Testis (tissue), 5 donors: ENCODE measurements around the gene CDH5. TPM values are rescaled to one million over a fixed set of nuclear protein-coding genes. Genes with fewer than 3 reads are reported as not detected.

Experiments used
- DNase-seq: peaks from one replicate; pipeline ENCODE4 v3.0.0-alpha.2; 2019
- H3K27ac ChIP-seq, 2 donors: fragments of 200-600 bp; sonication (generic); one replicate each; pipeline ENCODE4 v1.5.1; 2019
- H3K27me3 ChIP-seq: fragments of 200-600 bp; sonication (generic); one replicate; pipeline ENCODE4 v1.5.1; 2019
- H3K36me3 ChIP-seq: fragments of 200-600 bp; sonication (generic); one replicate; pipeline ENCODE4 v1.5.1; 2017; ENCODE audit warnings: low read depth; ENCODE audit errors: missing control alignments
- H3K4me1 ChIP-seq: fragments of 200-600 bp; sonication (generic); one replicate; pipeline ENCODE4 v1.5.1; 2019
- H3K4me3 ChIP-seq, 2 donors: fragments of 200-600 bp; sonication (generic); one replicate each; pipeline ENCODE4 v1.5.1; 2017 to 2019
- H3K9me3 ChIP-seq: fragments of 200-600 bp; sonication (generic); one replicate; pipeline ENCODE4 v1.5.1; 2017
- CTCF ChIP-seq, 3 experiments: fragments of 450-650 bp in 2 of 3; fragments of 200-600 bp in 1 of 3; sonication (generic) in 1 of 3; IDR thresholded peaks; one replicate each; pipeline ENCODE4 v1.5.1; 2016 to 2019; ENCODE audit warnings: antibody characterized with exemption in 3 of 3, mild to moderate bottlenecking in 2 of 3, moderate library complexity in 1 of 3
- POLR2A ChIP-seq: fragments of 450-650 bp; IDR thresholded peaks from one replicate; pipeline ENCODE4 v1.6.1; 2017; ENCODE audit warnings: antibody characterized with exemption, mild to moderate bottlenecking, moderate library complexity
- WGBS, 2 donors: methylation state at CpG; one replicate each; pipeline ENCODE4 v1.1.5; 2018; 5-methylcytosine and 5-hydroxymethylcytosine counted together
- intact Hi-C: fragments of 100-400 bp; cut with DNase I; formaldehyde crosslinking; loops from one replicate; pipeline ENCODE4 v1.15.1; 2023; ENCODE audit warnings: low total_unique reads
- long read RNA-seq, 2 donors: transcript quantifications; one replicate each; lab custom pipeline, GENCODE V29; 2026
- polyA plus RNA-seq: library from polyadenylated mRNA; stranded (reverse); fragments of 350-450 nt; fragmentation: Illumina TruSeq; extraction: RNeasy Lipid Tissue Mini Kit (QIAGEN cat#74804); gene quantifications from one replicate; pipeline ENCODE4 v1.2.3, GENCODE V29; 2014; ENCODE audit warnings: low read depth, low replicate concordance; ENCODE audit not compliant: insufficient read depth
- total RNA-seq, 2 donors: library from RNA; depleted of rRNA; stranded (reverse); fragments of >200 nt; gene quantifications; one replicate each; pipeline ENCODE4 v1.2.3, GENCODE V29; 2016

Gene CDH5
- total RNA-seq = 10 to 100 TPM; 22.1 to 40.6 TPM
- polyA plus RNA-seq = 23.8 TPM
- long read RNA-seq, donor 1, full-length matches to known transcripts = 3 of 3 reads
- long read RNA-seq, donor 1, partial matches to known transcripts = 0 of 3 reads
- long read RNA-seq, donor 1, other reads (novel, unspliced or antisense) = 0 of 3 reads
- long read RNA-seq, donor 2, partial matches to known transcripts = 0 of 1 reads
- long read RNA-seq, donor 2, other reads (novel, unspliced or antisense) = 0 of 1 reads

- intact Hi-C loops = loop anchor here (10.0 kb wide), 1 partner anchor 118 kb away; no protein-coding TSS in a partner anchor
- WGBS, 2 donors = 60 to 74% methylated on average over 7 to 25 of the region's 25 CpGs
- TF ChIP-seq POLR2A = no peak
- Histone ChIP-seq H3K4me1 (peaks cover 26% of the 10 kb centered on the region), H3K36me3 (no peaks in the 10 kb centered on the region), H3K27ac (peak within 1 kb of the TSS; percentile 50 to 72), H3K27me3 (no peaks in the 10 kb centered on the region), H3K4me3 (no peak within 1 kb of the TSS), H3K9me3 (no peaks in the 10 kb centered on the region)
- DNase-seq = peak; percentile 77
Observed at GRCh38 chr16:66366433-66367299, at the start of gene CDH5. Gene CDH5, plus strand, starts transcription at chr16:66366691. Its CDS starts 12,647 bp downstream, at chr16:66379338.

GRCh38 chr16:66318505-66318904, 48.0 kb upstream of the CDH5 start:
- no peaks in the 10 kb centered on the region for H3K27me3 ChIP-seq
- intact Hi-C loops = no loop called here
- no peaks in the 10 kb centered on the region for H3K4me1 ChIP-seq
- no peak overlapping the region for H3K27ac ChIP-seq
- no peaks in the 10 kb centered on the region for H3K36me3 ChIP-seq
- no peak for DNase-seq
- TF ChIP-seq CTCF (IDR thresholded peaks at IDR 0.05) (no peak), POLR2A (no peak)
- WGBS, 2 donors = 88 to 95% methylated on average over 1 of the region's 1 CpG
- no peak overlapping the region for H3K4me3 ChIP-seq
- H3K9me3 ChIP-seq = no peaks in the 10 kb centered on the region

- Histone ChIP-seq H3K27ac (no peak overlapping the region), H3K4me1 (no peaks in the 10 kb centered on the region), H3K9me3 (no peaks in the 10 kb centered on the region), H3K27me3 (no peaks in the 10 kb centered on the region), H3K4me3 (no peak overlapping the region), H3K36me3 (no peaks in the 10 kb centered on the region)
- no peak for DNase-seq
- TF ChIP-seq POLR2A = no peak
- TF ChIP-seq CTCF (IDR thresholded peaks at IDR 0.05) = no peak
- intact Hi-C loops = no loop called here
Observed at GRCh38 chr16:66320774-66321173, 45.7 kb upstream of the CDH5 start.

- no peaks in the 10 kb centered on the region for H3K27me3 ChIP-seq
- 65 to 80% methylated on average over 4 of the region's 4 CpGs for WGBS, 2 donors
- H3K4me3 ChIP-seq = no peak overlapping the region
- TF ChIP-seq POLR2A = no peak
- no peak for TF ChIP-seq CTCF (IDR thresholded peaks at IDR 0.05)
- no peaks in the 10 kb centered on the region for H3K36me3 ChIP-seq
- H3K27ac ChIP-seq = no peak overlapping the region
- H3K9me3 ChIP-seq = no peaks in the 10 kb centered on the region
- intact Hi-C loops = no loop called here
- DNase-seq = no peak
- peaks cover 6% of the 10 kb centered on the region for H3K4me1 ChIP-seq
Observed at GRCh38 chr16:66322174-66322573, 44.3 kb upstream of the CDH5 start.

- Histone ChIP-seq H3K27ac (no peak overlapping the region), H3K9me3 (no peaks in the 10 kb centered on the region), H3K27me3 (no peaks in the 10 kb centered on the region), H3K4me1 (peaks cover 6% of the 10 kb centered on the region), H3K36me3 (no peaks in the 10 kb centered on the region), H3K4me3 (no peak overlapping the region)
- 84 to 86% methylated on average over 8 to 11 of the region's 11 CpGs for WGBS, 2 donors
- no peak for DNase-seq
- intact Hi-C loops = no loop called here
- TF ChIP-seq CTCF (IDR thresholded peaks at IDR 0.05) (no peak), POLR2A (no peak)
Observed at GRCh38 chr16:66324815-66325515, 41.5 kb upstream of the CDH5 start.
